ENCODE results near the gene GRPEL2. TPM values are rescaled to one million over a fixed set of nuclear protein-coding genes. Genes with fewer than 3 reads are reported as not detected.

Gene GRPEL2
- total RNA-seq, 1 donor from 2014 or later: 51.1 TPM

DNA sequence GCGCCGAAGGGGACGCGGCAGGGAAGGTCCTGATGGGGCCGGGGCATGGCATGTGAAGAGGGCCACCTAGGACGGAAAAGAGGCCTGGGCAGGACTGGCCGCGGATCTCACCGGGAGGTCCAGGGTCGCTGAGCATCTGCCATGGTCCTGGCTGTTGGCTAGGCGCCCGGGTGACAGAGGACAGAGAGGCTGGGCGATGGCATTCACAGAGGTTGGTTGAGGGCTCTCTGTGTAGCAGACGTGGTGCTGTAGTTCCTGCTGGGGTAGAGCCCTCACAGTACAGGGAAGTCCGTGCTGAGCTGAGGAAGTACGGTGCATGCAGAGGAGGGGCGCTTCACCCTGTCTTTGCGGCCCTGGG is 13.0 kb downstream of the GRPEL2 start:
- H3K27ac Mint-ChIP-seq (ENCODE audit: unreplicated experiment): peak overlapping the region; percentile 48
- TF ChIP-seq, protein P1, sequence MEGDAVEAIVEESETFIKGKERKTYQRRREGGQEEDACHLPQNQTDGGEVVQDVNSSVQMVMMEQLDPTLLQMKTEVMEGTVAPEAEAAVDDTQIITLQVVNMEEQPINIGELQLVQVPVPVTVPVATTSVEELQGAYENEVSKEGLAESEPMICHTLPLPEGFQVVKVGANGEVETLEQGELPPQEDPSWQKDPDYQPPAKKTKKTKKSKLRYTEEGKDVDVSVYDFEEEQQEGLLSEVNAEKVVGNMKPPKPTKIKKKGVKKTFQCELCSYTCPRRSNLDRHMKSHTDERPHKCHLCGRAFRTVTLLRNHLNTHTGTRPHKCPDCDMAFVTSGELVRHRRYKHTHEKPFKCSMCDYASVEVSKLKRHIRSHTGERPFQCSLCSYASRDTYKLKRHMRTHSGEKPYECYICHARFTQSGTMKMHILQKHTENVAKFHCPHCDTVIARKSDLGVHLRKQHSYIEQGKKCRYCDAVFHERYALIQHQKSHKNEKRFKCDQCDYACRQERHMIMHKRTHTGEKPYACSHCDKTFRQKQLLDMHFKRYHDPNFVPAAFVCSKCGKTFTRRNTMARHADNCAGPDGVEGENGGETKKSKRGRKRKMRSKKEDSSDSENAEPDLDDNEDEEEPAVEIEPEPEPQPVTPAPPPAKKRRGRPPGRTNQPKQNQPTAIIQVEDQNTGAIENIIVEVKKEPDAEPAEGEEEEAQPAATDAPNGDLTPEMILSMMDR (IDR thresholded peaks at IDR 0.05; ENCODE audit: unreplicated experiment): no peak
- peak; percentile 18 for DNase-seq (ENCODE audit: low spot score)

GRCh38 chr5:149358868-149359495 is 13.7 kb downstream of the GRPEL2 start:
- H3K36me3 Mint-ChIP-seq (ENCODE audit: low read depth, unreplicated experiment): peaks cover 11% of the 10 kb centered on the region
- peaks cover 15% of the 10 kb centered on the region for H3K4me1 Mint-ChIP-seq (ENCODE audit: unreplicated experiment)
- H3K27ac Mint-ChIP-seq (ENCODE audit: unreplicated experiment): peak overlapping the region; percentile 48
- no peak for DNase-seq (ENCODE audit: low spot score)
- peaks cover 5% of the 10 kb centered on the region for H3K27me3 Mint-ChIP-seq (ENCODE audit: unreplicated experiment)
- TF ChIP-seq, protein P1 (IDR thresholded peaks at IDR 0.05; ENCODE audit: unreplicated experiment): no peak
- no peaks in the 10 kb centered on the region for H3K9me3 Mint-ChIP-seq (ENCODE audit: unreplicated experiment)
- H3K4me3 Mint-ChIP-seq (ENCODE audit: unreplicated experiment): peak overlapping the region; percentile 95

More for the DNA sequence above, 13.0 kb downstream of the GRPEL2 start:
- Mint-ChIP-seq H3K4me1 (ENCODE audit: unreplicated experiment) (peaks cover 15% of the 10 kb centered on the region), H3K4me3 (ENCODE audit: unreplicated experiment) (peak overlapping the region; percentile 95), H3K27me3 (ENCODE audit: unreplicated experiment) (peaks cover 5% of the 10 kb centered on the region), H3K9me3 (ENCODE audit: unreplicated experiment) (no peaks in the 10 kb centered on the region), H3K36me3 (ENCODE audit: low read depth, unreplicated experiment) (peaks cover 11% of the 10 kb centered on the region)

DNA sequence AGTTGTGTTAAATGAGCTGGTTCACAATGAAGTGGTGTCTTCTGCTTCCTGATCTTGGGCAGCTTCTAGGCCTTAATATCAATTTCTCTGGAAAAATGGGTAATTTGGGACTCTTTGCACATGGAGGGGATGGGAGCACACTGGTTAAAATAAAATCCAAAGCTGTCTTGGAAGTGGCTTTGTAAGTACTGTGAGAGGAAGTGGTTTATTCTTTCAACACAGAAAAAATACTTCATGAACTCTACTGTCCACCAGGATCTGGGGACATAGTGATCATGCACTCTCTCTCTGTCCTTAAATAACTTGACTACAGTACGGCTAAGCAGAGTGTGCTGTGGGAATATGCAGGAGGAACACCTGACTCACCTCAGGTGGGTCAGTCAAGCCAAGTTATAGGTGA is 15.0 kb downstream of the GRPEL2 start:
- DNase-seq (ENCODE audit: low spot score): no peak

GRCh38 chr5:149362541-149362940 is 17.2 kb downstream of the GRPEL2 start:
- H3K27ac Mint-ChIP-seq (ENCODE audit: unreplicated experiment): no peak overlapping the region
- H3K9me3 Mint-ChIP-seq (ENCODE audit: unreplicated experiment): no peaks in the 10 kb centered on the region
- no peak overlapping the region for H3K4me3 Mint-ChIP-seq (ENCODE audit: unreplicated experiment)
- no peak for DNase-seq (ENCODE audit: low spot score)
- peaks cover 15% of the 10 kb centered on the region for H3K4me1 Mint-ChIP-seq (ENCODE audit: unreplicated experiment)
- TF ChIP-seq, protein P1 (IDR thresholded peaks at IDR 0.05; ENCODE audit: unreplicated experiment): no peak
- H3K27me3 Mint-ChIP-seq (ENCODE audit: unreplicated experiment): peaks cover 9% of the 10 kb centered on the region
- H3K36me3 Mint-ChIP-seq (ENCODE audit: low read depth, unreplicated experiment): peaks cover 3% of the 10 kb centered on the region

More for the DNA sequence above, 15.0 kb downstream of the GRPEL2 start:
- Mint-ChIP-seq H3K4me1 (ENCODE audit: unreplicated experiment) (peaks cover 15% of the 10 kb centered on the region), H3K4me3 (ENCODE audit: unreplicated experiment) (no peak overlapping the region), H3K27ac (ENCODE audit: unreplicated experiment) (no peak overlapping the region), H3K36me3 (ENCODE audit: low read depth, unreplicated experiment) (peaks cover 2% of the 10 kb centered on the region), H3K9me3 (ENCODE audit: unreplicated experiment) (no peaks in the 10 kb centered on the region), H3K27me3 (ENCODE audit: unreplicated experiment) (peaks cover 8% of the 10 kb centered on the region)
- TF ChIP-seq, protein P1 (IDR thresholded peaks at IDR 0.05; ENCODE audit: unreplicated experiment): no peak

DNA sequence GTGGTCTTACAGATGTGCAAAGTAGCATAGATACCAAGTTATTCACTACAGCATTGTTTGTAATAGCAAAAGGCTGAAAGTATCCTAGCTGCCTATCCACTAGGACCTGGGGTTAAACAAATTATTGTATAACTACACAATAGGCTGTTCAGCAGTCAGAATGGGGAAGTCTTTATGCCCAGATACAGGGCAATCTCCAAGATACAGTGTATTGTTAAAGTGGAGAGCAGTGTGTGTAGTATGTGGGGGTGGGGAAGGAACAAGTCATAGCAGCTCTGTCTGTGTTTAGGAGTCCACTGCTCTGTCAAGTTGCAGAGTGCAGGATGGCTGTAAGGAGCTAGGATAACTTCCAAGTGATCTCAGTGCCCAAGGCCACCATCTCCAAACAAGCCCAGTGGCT is 18.1 kb downstream of the GRPEL2 start:
- DNase-seq (ENCODE audit: low spot score): no peak
- no peaks in the 10 kb centered on the region for H3K9me3 Mint-ChIP-seq (ENCODE audit: unreplicated experiment)
- TF ChIP-seq, protein P1 (IDR thresholded peaks at IDR 0.05; ENCODE audit: unreplicated experiment): no peak
- peaks cover 9% of the 10 kb centered on the region for H3K27me3 Mint-ChIP-seq (ENCODE audit: unreplicated experiment)
- H3K36me3 Mint-ChIP-seq (ENCODE audit: low read depth, unreplicated experiment): peaks cover 3% of the 10 kb centered on the region
- no peak overlapping the region for H3K4me3 Mint-ChIP-seq (ENCODE audit: unreplicated experiment)
- H3K4me1 Mint-ChIP-seq (ENCODE audit: unreplicated experiment): peaks cover 12% of the 10 kb centered on the region
- no peak overlapping the region for H3K27ac Mint-ChIP-seq (ENCODE audit: unreplicated experiment)

All from endothelial cell (in vitro differentiated cells).